HepG2 (cell line): ENCODE results near the gene HNF1B. TPM values are rescaled to one million over a fixed set of nuclear protein-coding genes. Genes with fewer than 3 reads are reported as not detected.

Source experiments
- ATF2 ChIP-seq: sonication (generic); formaldehyde crosslinking; IDR thresholded peaks from 2 replicates; pipeline ENCODE4 v1.4.0; 2020; ENCODE audit warnings: missing genetic modification reagents
- BHLHE40 ChIP-seq: IDR thresholded peaks from 2 replicates; pipeline ENCODE4 v1.6.1; 2011; ENCODE audit warnings: low read length, improper control_type of control experiment
- CEBPG ChIP-seq: IDR thresholded peaks from 2 replicates; pipeline ENCODE4 v1.6.1; 2016
- HCFC1 ChIP-seq: fragments of 150-350 bp; IDR thresholded peaks from 2 replicates; pipeline ENCODE4 v1.6.1; 2014; ENCODE audit warnings: low read depth, low read length
- KDM3A ChIP-seq: IDR thresholded peaks from 2 replicates; pipeline ENCODE4 v1.6.1; 2018; ENCODE audit warnings: low read depth, missing compliant biosample characterization
- MXD4 ChIP-seq: IDR thresholded peaks from 2 replicates; pipeline ENCODE4 v1.6.1; 2016; ENCODE audit warnings: mild to moderate bottlenecking, missing biosample characterization, missing genetic modification reagents
- MYC ChIP-seq: sonication (generic); formaldehyde crosslinking; IDR thresholded peaks from 2 replicates; pipeline ENCODE4 v1.9.0; 2021; ENCODE audit warnings: missing genetic modification reagents, borderline replicate concordance
- SNAPC4 ChIP-seq: sonication (generic); formaldehyde crosslinking; IDR thresholded peaks from 2 replicates; pipeline ENCODE4 v1.4.0; 2020; ENCODE audit warnings: mild to moderate bottlenecking, missing genetic modification reagents
- SNRNP70 ChIP-seq: fragments of 200-400 bp; formaldehyde crosslinking; IDR thresholded peaks from 2 replicates; pipeline ENCODE4 v1.6.1; 2017; ENCODE audit warnings: mild to moderate bottlenecking, low read depth, low read length, moderate library complexity
- THAP7 ChIP-seq: sonication (generic); formaldehyde crosslinking; IDR thresholded peaks from 2 replicates; pipeline ENCODE4 v1.8.1; 2023; ENCODE audit warnings: mild to moderate bottlenecking, missing genetic modification reagents
- ZBTB1 ChIP-seq: sonication (generic); formaldehyde crosslinking; IDR thresholded peaks from 2 replicates; pipeline ENCODE4 v1.4.0; 2020; ENCODE audit warnings: missing genetic modification reagents, borderline replicate concordance
- ZMYM3 ChIP-seq: sonication (generic); formaldehyde crosslinking; IDR thresholded peaks from 2 replicates; pipeline ENCODE4 v1.5.1; 2020; ENCODE audit warnings: mild to moderate bottlenecking, missing genetic modification reagents
- ZNF251 ChIP-seq: sonication (generic); formaldehyde crosslinking; IDR thresholded peaks from 2 replicates; pipeline ENCODE4 v1.9.0; 2021; ENCODE audit warnings: mild to moderate bottlenecking, missing genetic modification reagents
- ZNF546 ChIP-seq: sonication (generic); formaldehyde crosslinking; conservative IDR thresholded peaks from 2 replicates; pipeline ENCODE4 v1.8.1; 2023; ENCODE audit warnings: mild to moderate bottlenecking, missing genetic modification reagents
- ZNF564 ChIP-seq: sonication (generic); formaldehyde crosslinking; IDR thresholded peaks from 2 replicates; pipeline ENCODE4 v1.8.1; 2023; ENCODE audit warnings: mild to moderate bottlenecking, missing genetic modification reagents
- ZNF710 ChIP-seq: sonication (generic); formaldehyde crosslinking; IDR thresholded peaks from 2 replicates; pipeline ENCODE4 v1.5.0; 2020; ENCODE audit warnings: mild to moderate bottlenecking, missing genetic modification reagents, borderline replicate concordance
- ZSCAN21 ChIP-seq: sonication (generic); formaldehyde crosslinking; IDR thresholded peaks from 2 replicates; pipeline ENCODE4 v1.8.0; 2022; ENCODE audit warnings: mild to moderate bottlenecking, missing genetic modification reagents, moderate library complexity, borderline replicate concordance
- polyA plus RNA-seq, 8 experiments: library from polyadenylated mRNA; depleted of rRNA in 3 of 8; stranded (reverse) in 7 of 8; unstranded in 1 of 8; fragments of >200 nt; fragmentation: Illumina TruSeq in 4 of 8; extraction: Trizol in 4 of 8; gene quantifications; 2 replicates each; pipeline versions ENCODE4 v1.2.1 to v1.2.3, GENCODE V29; 2011 to 2016; ENCODE audit warnings: low read depth in 4 of 8, missing spikeins in 1 of 8, mixed read lengths in 1 of 8; ENCODE audit not compliant: insufficient read depth in 1 of 8
- total RNA-seq, 5 experiments: library from RNA; depleted of rRNA; stranded (reverse); fragments of >200 nt; fragmentation: Illumina TruSeq; extraction: Trizol; gene quantifications; 2 replicates each; pipeline ENCODE4 v1.2.3, GENCODE V29; 2016; ENCODE audit warnings: low read depth in 1 of 5

The HNF1B gene
- total and polyA plus RNA-seq, 2 of the 13 experiments (the other 11 are each of a cell fraction or from before 2014, with no cell fraction given): 1.9 to 5.3 TPM

GRCh38 chr17:37708008-37708615 is 36.7 kb downstream of the HNF1B start (continued):
- TF ChIP-seq ATF2: peak; percentile 81
- TF ChIP-seq ZMYM3: peak; percentile 97
- TF ChIP-seq ZNF710 (CRISPR knock-in tag): peak; percentile 17; the same call in 1 of the 2 replicates
- TF ChIP-seq CEBPG (CRISPR knock-in tag): peak; percentile 82
- TF ChIP-seq THAP7 (CRISPR knock-in tag): no peak; the same call in 1 of the 2 replicates
- no peak for TF ChIP-seq HCFC1
- TF ChIP-seq KDM3A (CRISPR knock-in tag): no peak
- TF ChIP-seq ZNF546 (CRISPR knock-in tag): 0 out of 2 replicates have a peak, but pooled peaks have one; percentile 48
- TF ChIP-seq ZBTB1 (CRISPR knock-in tag): no peak
- TF ChIP-seq BHLHE40: 0 out of 2 replicates have a peak, but pooled peaks have one; percentile 38
- no peak for TF ChIP-seq ZNF564
- no peak for TF ChIP-seq SNAPC4
- TF ChIP-seq ZSCAN21 (CRISPR knock-in tag): peak; percentile 34; the same call in 1 of the 2 replicates
- TF ChIP-seq MXD4 (CRISPR knock-in tag): no peak; the same call in 1 of the 2 replicates
- TF ChIP-seq SNRNP70: no peak
- TF ChIP-seq MYC (CRISPR knock-in tag): 0 out of 2 replicates have a peak, but pooled peaks have one; percentile 7
- no peak for TF ChIP-seq ZNF251 (CRISPR knock-in tag)
